OCI-LY1 (cell line): ENCODE data around the gene SH3GL2.

Experiments
- CTCF ChIP-seq: fragments of 200-600 bp; sonication (generic), shearing (Covaris generic); IDR thresholded peaks from 2 replicates; pipeline ENCODE4 v1.5.1; 2017; ENCODE audit warnings: mild to moderate bottlenecking, antibody characterized with exemption, low read length, moderate library complexity, mixed read lengths
- EZH2 ChIP-seq: fragments of 200-600 bp; sonication (generic), shearing (Covaris generic); IDR thresholded peaks from 2 replicates; pipeline ENCODE4 v1.8.0; 2017; ENCODE audit warnings: borderline replicate concordance, mixed run types, mild to moderate bottlenecking, antibody characterized with exemption, low read length, moderate library complexity, mixed read lengths

- no peak for TF ChIP-seq CTCF
- TF ChIP-seq EZH2, result no peak
Observed at GRCh38 chr9:17800418-17800817, 221.6 kb downstream of the SH3GL2 start.
